Epithelial cell of esophagus (primary cell): Measurements from ENCODE around the gene MRPL1.
"Not testable (repeated sequence)": the region's sequence is repeated elsewhere in the genome, so short reads cannot be mapped to it uniquely, and the experiment has no call there.

Experiments used
- DNase-seq: peaks from one replicate; pipeline ENCODE4 v3.0.0; 2010; ENCODE audit warnings: low read depth
- H3K4me3 ChIP-seq: 2 replicates; pipeline ENCODE4 v1.5.1; 2011; ENCODE audit warnings: mild to moderate bottlenecking, low read length, control low read depth
- CTCF ChIP-seq: IDR thresholded peaks from 2 replicates; pipeline ENCODE4 v1.5.1; 2011; ENCODE audit warnings: low read depth, mild to moderate bottlenecking, low read length, control low read depth, inconsistent platforms; ENCODE audit not compliant: insufficient read depth; ENCODE audit errors: missing control alignments

The MRPL1 gene

GRCh38 chr4:77927991-77928925 lies 65.6 kb downstream of the MRPL1 start:
- DNase-seq: peak; percentile 90

GRCh38 chr4:77930154-77930639 lies 67.6 kb downstream of the MRPL1 start:
- TF ChIP-seq CTCF: no peak
- no peak for DNase-seq
- H3K4me3 ChIP-seq: no peak overlapping the region

More at GRCh38 chr4:77927991-77928925, 65.6 kb downstream of the MRPL1 start:
- H3K4me3 ChIP-seq: no peak overlapping the region
- TF ChIP-seq CTCF: no peak

- no peak for DNase-seq
- TF ChIP-seq CTCF: no peak
- H3K4me3 ChIP-seq: no peak overlapping the region
These were observed 68.2 kb downstream of the MRPL1 start for GRCh38 chr4:77930876-77931275.

- H3K4me3 ChIP-seq: no peak overlapping the region
- peak; percentile 73 for DNase-seq
- TF ChIP-seq CTCF: no peak
These were observed 69.0 kb downstream of the MRPL1 start for GRCh38 chr4:77931452-77932135.

GRCh38 chr4:77938560-77938959 lies 75.9 kb downstream of the MRPL1 start:
- H3K4me3 ChIP-seq: no peak overlapping the region
- DNase-seq: no peak
- TF ChIP-seq CTCF: no peak

- H3K4me3 ChIP-seq, DNase-seq: not testable (repeated sequence)
These were observed 83.3 kb downstream of the MRPL1 start for GRCh38 chr4:77945929-77946328.

GRCh38 chr4:77950203-77950602 lies 87.6 kb downstream of the MRPL1 start:
- peak; percentile 27 for DNase-seq
- no peak for TF ChIP-seq CTCF
- H3K4me3 ChIP-seq: no peak overlapping the region
